Stomach (tissue), 9 donors: ENCODE results near the gene KRTAP10-2. TPM values are rescaled to one million over a fixed set of nuclear protein-coding genes. Genes with fewer than 3 reads are reported as not detected.

Source experiments
- DNase-seq, 2 donors: peaks; one replicate each; pipeline versions ENCODE4 v3.0.0 to v3.0.0-alpha.2; 2013 to 2019
- H3K27ac ChIP-seq, 5 donors: fragments of 200-600 bp in 4 of 5; sonication (generic) in 4 of 5; one replicate each; pipeline ENCODE4 v1.5.1; 2013 to 2019; ENCODE audit warnings: mild to moderate bottlenecking in 1 of 5, moderate library complexity in 1 of 5
- H3K27me3 ChIP-seq, 3 donors: fragments of 200-600 bp; sonication (generic); one replicate each; pipeline ENCODE4 v1.5.1; 2017 to 2019; ENCODE audit warnings: mixed run types in 1 of 3
- H3K36me3 ChIP-seq, 4 donors: fragments of 200-600 bp; sonication (generic); 1 replicate in 3 of 4; 2 replicates in 1 of 4; pipeline ENCODE4 v1.5.1; 2016 to 2019
- H3K4me1 ChIP-seq, 4 donors: fragments of 200-600 bp; sonication (generic); one replicate each; pipeline ENCODE4 v1.5.1; 2016 to 2019
- H3K4me3 ChIP-seq, 4 donors: fragments of 200-600 bp; sonication (generic) in 3 of 4; one replicate each; pipeline ENCODE4 v1.5.1; 2016 to 2019; ENCODE audit warnings: mild to moderate bottlenecking in 1 of 4
- H3K9me3 ChIP-seq, 4 donors: fragments of 200-600 bp; sonication (generic); one replicate each; pipeline ENCODE4 v1.5.1; 2016 to 2019
- EP300 ChIP-seq: sonication (generic); formaldehyde crosslinking; IDR thresholded peaks from one replicate; pipeline ENCODE4 v1.6.1; 2017; ENCODE audit warnings: antibody characterized with exemption
- POLR2A ChIP-seq, 4 donors: fragments of 450-650 bp; IDR thresholded peaks; one replicate each; pipeline ENCODE4 v1.6.1; 2016; ENCODE audit warnings: antibody characterized with exemption in 4 of 4, control low read depth in 2 of 4, mild to moderate bottlenecking in 1 of 4, moderate library complexity in 1 of 4
- POLR2AphosphoS5 ChIP-seq, 3 donors: sonication (generic); formaldehyde crosslinking; IDR thresholded peaks; one replicate each; pipeline ENCODE4 v1.6.1; 2016; ENCODE audit warnings: antibody characterized with exemption in 3 of 3
- WGBS, 5 donors: extraction: QIAGEN DNeasy Blood & Tissue Kit in 3 of 5; methylation state at CpG; one replicate each; pipeline versions ENCODE4 v1.1.5 to v1.1.7; 2013 to 2018; 5-methylcytosine and 5-hydroxymethylcytosine counted together
- intact Hi-C: fragments of 100-400 bp; cut with DNase I; formaldehyde crosslinking; loops from one replicate; pipeline ENCODE4 v1.15.1; 2023; ENCODE audit warnings: low total_unique reads
- polyA plus RNA-seq, 3 donors: library from polyadenylated mRNA; stranded (reverse); fragments of 200-250 nt; gene quantifications; one replicate each; pipeline ENCODE4 v1.2.3, GENCODE V29; 2013
- total RNA-seq, 5 donors: library from RNA; depleted of rRNA; stranded (reverse); fragments of >200 nt; gene quantifications; one replicate each; pipeline versions ENCODE4 v1.1.0 to v1.2.3, GENCODE V29; 2014 to 2016
- TF ChIP-seq, protein P1 (sequence below), 7 experiments: fragments of 450-650 bp in 4 of 7; fragments of 200-600 bp in 3 of 7; sonication (generic) in 3 of 7; IDR thresholded peaks; one replicate each; pipeline ENCODE4 v1.5.1; 2016 to 2019; ENCODE audit warnings: antibody characterized with exemption in 7 of 7, control low read depth in 2 of 7, mild to moderate bottlenecking in 1 of 7
- donor health status: healthy with polysubstance abuse.
- donor health status: Bipolar disorder and iron deficiency.
- donor health status: healthy.

KRTAP10-2 gene
- total and polyA plus RNA-seq, 8 donors: not detected

DNA sequence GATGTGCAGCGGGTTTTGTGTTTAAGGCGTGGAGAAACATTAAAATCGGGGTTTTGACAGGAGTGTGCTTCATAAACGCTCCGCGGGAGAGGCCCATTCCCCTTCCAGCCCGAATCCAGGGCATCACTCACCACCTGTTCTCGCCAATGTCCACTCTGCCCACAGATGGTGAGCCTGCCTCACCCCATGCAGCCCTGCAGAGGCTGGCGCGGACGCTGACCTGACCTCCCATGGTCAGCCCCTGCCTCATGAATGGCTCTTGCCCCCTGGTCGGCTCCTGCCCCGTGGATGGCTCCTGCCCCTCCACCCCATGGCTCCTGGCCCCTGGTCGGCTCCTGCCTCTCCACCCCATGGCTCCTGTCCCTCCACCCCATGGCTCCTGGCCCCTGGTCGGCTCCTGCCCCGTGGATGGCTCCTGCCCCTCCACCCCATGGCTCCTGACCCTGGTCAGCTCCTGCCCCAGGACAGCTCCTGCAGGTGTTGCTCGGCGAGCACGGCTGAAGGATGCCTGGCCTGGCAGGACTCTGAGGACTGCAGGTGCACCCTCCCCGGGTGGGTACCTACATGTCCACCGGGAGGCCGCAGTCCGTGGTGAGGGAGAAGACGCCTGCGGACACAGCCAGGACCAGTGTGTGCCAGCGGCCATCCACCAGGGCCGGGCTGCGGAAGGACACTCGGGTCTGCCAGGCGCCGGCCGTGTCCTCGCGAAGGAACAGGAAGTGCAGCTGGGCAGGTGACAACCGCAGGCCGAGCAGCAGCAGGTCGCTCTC is 18.0 kb downstream of the KRTAP10-2 start:
- Histone ChIP-seq H3K27ac (no peak overlapping the region), H3K4me3 (no peak overlapping the region), H3K36me3 (no peaks in the 10 kb centered on the region), H3K27me3 (peaks cover 0 to 50% (median 0%) of the 10 kb centered on the region in 3 donors), H3K4me1 (no peaks in the 10 kb centered on the region), H3K9me3 (no peaks in the 10 kb centered on the region)
- intact Hi-C loops: no loop called here
- TF ChIP-seq POLR2A (IDR thresholded peaks at IDR 0.05): no peak
- no peak for TF ChIP-seq EP300
- TF ChIP-seq, protein P1, sequence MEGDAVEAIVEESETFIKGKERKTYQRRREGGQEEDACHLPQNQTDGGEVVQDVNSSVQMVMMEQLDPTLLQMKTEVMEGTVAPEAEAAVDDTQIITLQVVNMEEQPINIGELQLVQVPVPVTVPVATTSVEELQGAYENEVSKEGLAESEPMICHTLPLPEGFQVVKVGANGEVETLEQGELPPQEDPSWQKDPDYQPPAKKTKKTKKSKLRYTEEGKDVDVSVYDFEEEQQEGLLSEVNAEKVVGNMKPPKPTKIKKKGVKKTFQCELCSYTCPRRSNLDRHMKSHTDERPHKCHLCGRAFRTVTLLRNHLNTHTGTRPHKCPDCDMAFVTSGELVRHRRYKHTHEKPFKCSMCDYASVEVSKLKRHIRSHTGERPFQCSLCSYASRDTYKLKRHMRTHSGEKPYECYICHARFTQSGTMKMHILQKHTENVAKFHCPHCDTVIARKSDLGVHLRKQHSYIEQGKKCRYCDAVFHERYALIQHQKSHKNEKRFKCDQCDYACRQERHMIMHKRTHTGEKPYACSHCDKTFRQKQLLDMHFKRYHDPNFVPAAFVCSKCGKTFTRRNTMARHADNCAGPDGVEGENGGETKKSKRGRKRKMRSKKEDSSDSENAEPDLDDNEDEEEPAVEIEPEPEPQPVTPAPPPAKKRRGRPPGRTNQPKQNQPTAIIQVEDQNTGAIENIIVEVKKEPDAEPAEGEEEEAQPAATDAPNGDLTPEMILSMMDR (IDR thresholded peaks at IDR 0.05): no peak
- no peak for TF ChIP-seq POLR2AphosphoS5 (IDR thresholded peaks at IDR 0.05)
- no peak for DNase-seq
- WGBS, 5 donors: 88 to 91% (median 90%) methylated on average over 37 of the region's 37 CpGs

DNA sequence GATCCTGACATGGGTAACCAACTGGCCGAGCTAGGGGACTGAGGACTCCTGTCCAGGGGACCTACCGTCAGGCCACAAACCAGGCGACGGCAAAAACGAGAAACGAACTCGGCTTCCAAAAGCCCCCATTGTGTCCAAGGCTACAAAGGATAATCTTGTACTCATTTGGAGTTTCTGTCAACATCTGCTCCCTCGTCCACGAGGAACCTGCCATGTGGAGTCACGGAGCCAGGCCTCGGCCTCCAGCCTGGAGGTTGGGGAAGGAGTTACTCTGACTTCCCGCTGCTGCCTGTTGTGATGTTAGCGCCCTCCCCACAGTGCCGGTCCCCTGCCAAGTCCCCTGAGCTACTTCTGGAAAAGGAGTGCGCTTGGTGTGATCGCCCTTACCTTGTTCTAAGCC is 18.6 kb downstream of the KRTAP10-2 start:
- Histone ChIP-seq H3K27ac (no peak overlapping the region), H3K4me3 (no peak overlapping the region), H3K27me3 (peaks cover 0 to 44% (median 0%) of the 10 kb centered on the region in 3 donors), H3K4me1 (no peaks in the 10 kb centered on the region), H3K9me3 (no peaks in the 10 kb centered on the region), H3K36me3 (no peaks in the 10 kb centered on the region)
- DNase-seq: no peak
- 88 to 90% (median 89%) methylated on average over 16 of the region's 16 CpGs for WGBS, 5 donors
- intact Hi-C loops: no loop called here
- TF ChIP-seq POLR2A (IDR thresholded peaks at IDR 0.05): no peak
- no peak for TF ChIP-seq EP300
- TF ChIP-seq POLR2AphosphoS5 (IDR thresholded peaks at IDR 0.05): no peak
- TF ChIP-seq, protein P1 (IDR thresholded peaks at IDR 0.05): no peak

GRCh38 chr21:44531606-44532564 is 19.4 kb downstream of the KRTAP10-2 start:
- Histone ChIP-seq H3K36me3 (no peaks in the 10 kb centered on the region), H3K4me3 (no peak overlapping the region), H3K27me3 (peaks cover 0 to 47% (median 0%) of the 10 kb centered on the region in 3 donors), H3K9me3 (no peaks in the 10 kb centered on the region), H3K27ac (no peak overlapping the region), H3K4me1 (no peaks in the 10 kb centered on the region)
- TF ChIP-seq, protein P1 (IDR thresholded peaks at IDR 0.05): no peak
- TF ChIP-seq EP300 (no peak), POLR2A (IDR thresholded peaks at IDR 0.05) (no peak), POLR2AphosphoS5 (IDR thresholded peaks at IDR 0.05) (no peak)
- 70 to 77% (median 73%) methylated on average over 26 to 30 of the region's 30 CpGs for WGBS, 5 donors
- no peak for DNase-seq
- intact Hi-C loops: no loop called here

GRCh38 chr21:44530903-44531605 is 20.3 kb downstream of the KRTAP10-2 start:
- H3K4me1 ChIP-seq: no peaks in the 10 kb centered on the region
- 81 to 89% (median 84%) methylated on average over 22 to 23 of the region's 23 CpGs for WGBS, 5 donors
- H3K9me3 ChIP-seq: no peaks in the 10 kb centered on the region
- no peaks in the 10 kb centered on the region for H3K36me3 ChIP-seq
- intact Hi-C loops: no loop called here
- no peak for DNase-seq
- H3K27ac ChIP-seq: no peak overlapping the region
- no peak overlapping the region for H3K4me3 ChIP-seq
- H3K27me3 ChIP-seq: peaks cover 0 to 47% (median 0%) of the 10 kb centered on the region in 3 donors
- TF ChIP-seq EP300 (no peak), POLR2AphosphoS5 (IDR thresholded peaks at IDR 0.05) (no peak), POLR2A (IDR thresholded peaks at IDR 0.05) (no peak)
- TF ChIP-seq, protein P1 (IDR thresholded peaks at IDR 0.05): no peak
